GM21390 (cell line): ENCODE data around the gene ZNF423.

Source experiments
- ATAC-seq: cut with Tn5 transposase; IDR thresholded peaks from one replicate; pipeline ENCODE4 v1.9.1; 2021; ENCODE audit not compliant: unreplicated experiment

The ZNF423 gene

GRCh38 chr16:49488336-49488735 is 367.6 kb downstream of the ZNF423 start:
- no peak for ATAC-seq

GRCh38 chr16:49487746-49488145 is 368.2 kb downstream of the ZNF423 start:
- no peak for ATAC-seq

GRCh38 chr16:49486400-49486799 is 369.5 kb downstream of the ZNF423 start:
- ATAC-seq, result no peak

GRCh38 chr16:49485663-49486062 is 370.2 kb downstream of the ZNF423 start:
- no peak for ATAC-seq

GRCh38 chr16:49484936-49485335 is 371.0 kb downstream of the ZNF423 start:
- ATAC-seq, result no peak

- ATAC-seq, result peak; percentile 76
These were observed 371.5 kb downstream of the ZNF423 start for GRCh38 chr16:49484451-49484849.

- no peak for ATAC-seq
These were observed 372.1 kb downstream of the ZNF423 start for GRCh38 chr16:49483651-49484450.

GRCh38 chr16:49483251-49483650 is 372.7 kb downstream of the ZNF423 start:
- no peak for ATAC-seq

GRCh38 chr16:49482690-49483089 is 373.2 kb downstream of the ZNF423 start:
- no peak for ATAC-seq

GRCh38 chr16:49478616-49479015 is 377.3 kb downstream of the ZNF423 start:
- ATAC-seq, result no peak

- no peak for ATAC-seq
These were observed 377.8 kb downstream of the ZNF423 start for GRCh38 chr16:49478107-49478506.

GRCh38 chr16:49477250-49477895 is 378.5 kb downstream of the ZNF423 start:
- ATAC-seq, result no peak

- ATAC-seq, result no peak
These were observed 381.2 kb downstream of the ZNF423 start for GRCh38 chr16:49474741-49475140.

GRCh38 chr16:49473773-49474172 is 382.1 kb downstream of the ZNF423 start:
- ATAC-seq, result no peak

GRCh38 chr16:49473131-49473530 is 382.8 kb downstream of the ZNF423 start:
- ATAC-seq, result no peak

GRCh38 chr16:49472598-49472997 is 383.3 kb downstream of the ZNF423 start:
- ATAC-seq, result no peak

GRCh38 chr16:49471038-49471727 is 384.7 kb downstream of the ZNF423 start:
- no peak for ATAC-seq

- no peak for ATAC-seq
These were observed 385.4 kb downstream of the ZNF423 start for GRCh38 chr16:49470513-49470991.

- no peak for ATAC-seq
These were observed 385.9 kb downstream of the ZNF423 start for GRCh38 chr16:49469930-49470451.

GRCh38 chr16:49469311-49469670 is 386.6 kb downstream of the ZNF423 start:
- ATAC-seq, result no peak

- no peak for ATAC-seq
These were observed 387.2 kb downstream of the ZNF423 start for GRCh38 chr16:49468611-49469310.
